H9 (cell line): ENCODE measurements around the gene SOX4. TPM values are rescaled to one million over a fixed set of nuclear protein-coding genes. Genes with fewer than 3 reads are reported as not detected.

Source experiments
- DNase-seq: peaks from one replicate; pipeline ENCODE4 v3.0.0-alpha.2; 2017
- H2AFZ ChIP-seq: one replicate; pipeline ENCODE4 v1.6.1; 2013; ENCODE audit warnings: mild to moderate bottlenecking, low read length, control low read depth, moderate library complexity
- H2AK5ac ChIP-seq: 2 replicates; pipeline ENCODE4 v1.6.1; 2013; ENCODE audit warnings: low read length, control low read depth, mixed read lengths; ENCODE audit not compliant: insufficient read length
- H2BK120ac ChIP-seq: one replicate; pipeline ENCODE4 v1.6.1; 2013; ENCODE audit warnings: low read depth, mild to moderate bottlenecking, low read length, control low read depth, inconsistent platforms; ENCODE audit not compliant: poor library complexity, severe bottlenecking
- H2BK12ac ChIP-seq: 2 replicates; pipeline ENCODE4 v1.6.1; 2013; ENCODE audit warnings: low read length, control low read depth, mixed read lengths, low read depth; ENCODE audit not compliant: insufficient read length
- H2BK15ac ChIP-seq: 2 replicates; pipeline ENCODE4 v1.6.1; 2013; ENCODE audit warnings: low read depth, low read length, control low read depth
- H2BK20ac ChIP-seq: one replicate; pipeline ENCODE4 v1.6.1; 2013; ENCODE audit warnings: low read depth, mild to moderate bottlenecking, low read length, control low read depth, inconsistent platforms; ENCODE audit not compliant: poor library complexity, severe bottlenecking
- H2BK5ac ChIP-seq: 2 replicates; pipeline ENCODE4 v1.6.1; 2013; ENCODE audit warnings: low read length, control low read depth, mixed read lengths; ENCODE audit not compliant: insufficient read length
- H3K14ac ChIP-seq: 2 replicates; pipeline ENCODE4 v1.6.1; 2013; ENCODE audit warnings: low read length, control low read depth; ENCODE audit not compliant: insufficient read depth
- H3K18ac ChIP-seq: 2 replicates; pipeline ENCODE4 v1.6.1; 2013; ENCODE audit warnings: low read depth, mild to moderate bottlenecking, mixed read lengths, low read length, control low read depth; ENCODE audit not compliant: insufficient read length
- H3K23ac ChIP-seq: 2 replicates; pipeline ENCODE4 v1.6.1; 2013; ENCODE audit warnings: low read length, control low read depth, mixed read lengths, low read depth; ENCODE audit not compliant: insufficient read length
- H3K23me2 ChIP-seq: 2 replicates; pipeline ENCODE4 v1.6.1; 2013; ENCODE audit warnings: low read depth, mild to moderate bottlenecking, mixed read lengths, low read length, control low read depth; ENCODE audit not compliant: insufficient read length, poor library complexity, severe bottlenecking
- H3K27ac ChIP-seq: 2 replicates; pipeline ENCODE4 v1.5.1; 2013; ENCODE audit warnings: low read length, control low read depth, mixed read lengths, low read depth; ENCODE audit not compliant: insufficient read length
- H3K27me3 ChIP-seq: 2 replicates; pipeline ENCODE4 v1.6.1; 2013; ENCODE audit warnings: low read length, control low read depth, inconsistent platforms; ENCODE audit not compliant: insufficient read depth
- H3K4ac ChIP-seq: 2 replicates; pipeline ENCODE4 v1.6.1; 2013; ENCODE audit warnings: low read depth, mild to moderate bottlenecking, control low read depth, inconsistent platforms, low read length, moderate library complexity
- H3K4me1 ChIP-seq: 2 replicates; pipeline ENCODE4 v1.6.1; 2013; ENCODE audit warnings: low read length, control low read depth, inconsistent platforms; ENCODE audit not compliant: insufficient read depth
- H3K4me2 ChIP-seq: 2 replicates; pipeline ENCODE4 v1.6.1; 2013; ENCODE audit warnings: low read length, control low read depth, mixed read lengths; ENCODE audit not compliant: insufficient read length, insufficient read depth
- H3K56ac ChIP-seq: 2 replicates; pipeline ENCODE4 v1.6.1; 2013; ENCODE audit warnings: low read depth, mild to moderate bottlenecking, mixed read lengths, low read length, control low read depth; ENCODE audit not compliant: insufficient read length
- H3K79me1 ChIP-seq: 2 replicates; pipeline ENCODE4 v1.6.1; 2013; ENCODE audit warnings: low read depth, mild to moderate bottlenecking, moderate library complexity, low read length, control low read depth, inconsistent platforms; ENCODE audit not compliant: insufficient read depth, poor library complexity, severe bottlenecking
- H3K79me2 ChIP-seq: 2 replicates; pipeline ENCODE4 v1.6.1; 2013; ENCODE audit warnings: low read length, control low read depth, inconsistent platforms; ENCODE audit not compliant: insufficient read depth
- H3K9ac ChIP-seq: 2 replicates; pipeline ENCODE4 v1.6.1; 2013; ENCODE audit warnings: low read length, control low read depth, mixed read lengths; ENCODE audit not compliant: insufficient read length; ENCODE audit errors: extremely low read depth
- H3K9me3 ChIP-seq: one replicate; pipeline ENCODE4 v1.6.1; 2013; ENCODE audit warnings: low read depth, low read length, inconsistent platforms; ENCODE audit not compliant: control insufficient read depth
- H3T11ph ChIP-seq: one replicate; pipeline ENCODE4 v1.6.1; 2013; ENCODE audit warnings: mild to moderate bottlenecking, low read length, control low read depth, inconsistent platforms
- H4K20me1 ChIP-seq: one replicate; pipeline ENCODE4 v1.6.1; 2013; ENCODE audit not compliant: control insufficient read depth, insufficient read length, insufficient read depth
- H4K5ac ChIP-seq: 2 replicates; pipeline ENCODE4 v1.6.1; 2013; ENCODE audit warnings: low read depth, mild to moderate bottlenecking, mixed read lengths, low read length, control low read depth; ENCODE audit not compliant: insufficient read length
- H4K8ac ChIP-seq: replicated peaks from 2 replicates; pipeline ENCODE4 v1.6.1; 2013; ENCODE audit warnings: low read length, control low read depth, mixed read lengths, low read depth; ENCODE audit not compliant: insufficient read length
- H4K91ac ChIP-seq: 2 replicates; pipeline ENCODE4 v1.6.1; 2013; ENCODE audit warnings: low read depth, mild to moderate bottlenecking, moderate library complexity, mixed read lengths, low read length, control low read depth; ENCODE audit not compliant: insufficient read length
- H3K27ac Mint-ChIP-seq, 3 experiments: 2 replicates in 2 of 3; 3 replicates in 1 of 3; pipeline ENCODE4 v1.8.0; 2020 to 2021; ENCODE audit warnings: mixed read lengths in 3 of 3, mild to moderate bottlenecking in 1 of 3, moderate library complexity in 1 of 3
- H3K27me3 Mint-ChIP-seq: 2 replicates; pipeline ENCODE4 v1.8.0; 2021; ENCODE audit warnings: low read depth, mild to moderate bottlenecking, moderate library complexity, mixed read lengths
- H3K36me3 Mint-ChIP-seq, 3 experiments: 2 replicates in 2 of 3; 3 replicates in 1 of 3; pipeline ENCODE4 v1.8.0; 2020 to 2021; ENCODE audit warnings: low read depth in 3 of 3, mixed read lengths in 3 of 3; ENCODE audit not compliant: insufficient read depth in 1 of 3
- H3K4me1 Mint-ChIP-seq, 2 experiments: 2 replicates each; pipeline ENCODE4 v1.8.0; 2020; ENCODE audit warnings: mixed read lengths in 2 of 2
- H3K4me3 Mint-ChIP-seq, 2 experiments: 2 replicates in 1 of 2; 3 replicates in 1 of 2; pipeline ENCODE4 v1.8.0; 2020 to 2021; ENCODE audit warnings: mild to moderate bottlenecking in 2 of 2, mixed read lengths in 2 of 2, moderate library complexity in 1 of 2
- H3K9me3 Mint-ChIP-seq, 2 experiments: 2 replicates in 1 of 2; 3 replicates in 1 of 2; pipeline ENCODE4 v1.8.0; 2020; ENCODE audit warnings: mild to moderate bottlenecking in 2 of 2, mixed read lengths in 2 of 2, moderate library complexity in 1 of 2
- WGBS: extraction: QIAGEN DNeasy Blood & Tissue Kit; methylation state at CpG from one replicate; pipeline ENCODE4 v1.1.7; 2013; ENCODE audit warnings: missing lambda C conversion rate, low lambda C conversion rate, mixed read lengths; ENCODE audit not compliant: insufficient read length; ENCODE audit errors: extremely low coverage; 5-methylcytosine and 5-hydroxymethylcytosine counted together
- total RNA-seq: library from RNA; stranded (reverse); gene quantifications from 2 replicates; pipeline ENCODE4 v1.2.1, GENCODE V29; 2021
- TF ChIP-seq, protein P1 (sequence below): fragments of 200-600 bp; sonication (generic); conservative IDR thresholded peaks from 3 replicates; pipeline ENCODE4 v1.8.0; 2021; ENCODE audit warnings: antibody characterized with exemption, mild to moderate bottlenecking

The SOX4 gene
- total RNA-seq, 1 experiment from 2014 or later, result 108 TPM

GRCh38 chr6:21586300-21586699 is 7.3 kb upstream of the SOX4 start:
- Mint-ChIP-seq H3K27ac (no peak overlapping the region), H3K4me1 (peaks cover 15 to 18% of the 10 kb centered on the region in 2 experiments), H3K4me3 (peak overlapping the region; percentile 89 to 97), H3K27me3 (peaks cover 16% of the 10 kb centered on the region), H3K36me3 (peaks cover 2 to 11% (median 3%) of the 10 kb centered on the region in 3 experiments; a peak in 5 of 7 replicates), H3K9me3 (peaks cover 19 to 20% of the 10 kb centered on the region in 2 experiments)
- H2BK12ac ChIP-seq, result no peak overlapping the region
- H3K56ac ChIP-seq, result no peak overlapping the region
- H4K5ac ChIP-seq, result no peak overlapping the region
- H3K23me2 ChIP-seq, result peaks cover 28% of the 10 kb centered on the region
- no peak overlapping the region for H3K23ac ChIP-seq
- no peak overlapping the region for H4K8ac ChIP-seq
- H2BK20ac ChIP-seq, result no peak overlapping the region
- no peaks in the 10 kb centered on the region for H3K79me2 ChIP-seq
- no peak overlapping the region for H4K91ac ChIP-seq
- H3K4me1 ChIP-seq, result no peaks in the 10 kb centered on the region
- no peak overlapping the region for H2BK15ac ChIP-seq
- H3K27me3 ChIP-seq, result no peaks in the 10 kb centered on the region; the same call in 1 of the 2 replicates
- peak overlapping the region; percentile 89 for H3K4me2 ChIP-seq
- H4K20me1 ChIP-seq, result no peaks in the 10 kb centered on the region
- no peak overlapping the region for H2AK5ac ChIP-seq
- H3K18ac ChIP-seq, result no peak overlapping the region
- H3T11ph ChIP-seq, result no peak overlapping the region
- H3K27ac ChIP-seq, result no peak overlapping the region
- no peak overlapping the region for H2AFZ ChIP-seq
- TF ChIP-seq, protein P1, sequence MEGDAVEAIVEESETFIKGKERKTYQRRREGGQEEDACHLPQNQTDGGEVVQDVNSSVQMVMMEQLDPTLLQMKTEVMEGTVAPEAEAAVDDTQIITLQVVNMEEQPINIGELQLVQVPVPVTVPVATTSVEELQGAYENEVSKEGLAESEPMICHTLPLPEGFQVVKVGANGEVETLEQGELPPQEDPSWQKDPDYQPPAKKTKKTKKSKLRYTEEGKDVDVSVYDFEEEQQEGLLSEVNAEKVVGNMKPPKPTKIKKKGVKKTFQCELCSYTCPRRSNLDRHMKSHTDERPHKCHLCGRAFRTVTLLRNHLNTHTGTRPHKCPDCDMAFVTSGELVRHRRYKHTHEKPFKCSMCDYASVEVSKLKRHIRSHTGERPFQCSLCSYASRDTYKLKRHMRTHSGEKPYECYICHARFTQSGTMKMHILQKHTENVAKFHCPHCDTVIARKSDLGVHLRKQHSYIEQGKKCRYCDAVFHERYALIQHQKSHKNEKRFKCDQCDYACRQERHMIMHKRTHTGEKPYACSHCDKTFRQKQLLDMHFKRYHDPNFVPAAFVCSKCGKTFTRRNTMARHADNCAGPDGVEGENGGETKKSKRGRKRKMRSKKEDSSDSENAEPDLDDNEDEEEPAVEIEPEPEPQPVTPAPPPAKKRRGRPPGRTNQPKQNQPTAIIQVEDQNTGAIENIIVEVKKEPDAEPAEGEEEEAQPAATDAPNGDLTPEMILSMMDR, result no peak
- no peaks in the 10 kb centered on the region for H3K9me3 ChIP-seq
- no peak overlapping the region for H3K4ac ChIP-seq
- H2BK5ac ChIP-seq, result no peak overlapping the region
- 100% methylated on average over 2 of the region's 3 CpGs for WGBS
- no peak for DNase-seq
- H3K9ac ChIP-seq, result no peak overlapping the region
- no peaks in the 10 kb centered on the region for H3K79me1 ChIP-seq
- no peak overlapping the region for H2BK120ac ChIP-seq
- H3K14ac ChIP-seq, result no peak overlapping the region
